Measurements from ENCODE around the gene OIP5.
"Not testable (repeated sequence)": the region's sequence is repeated elsewhere in the genome, so short reads cannot be mapped to it uniquely, and the experiment has no call there.

OIP5 gene

GRCh38 chr15:41320805-41321330, 11.5 kb downstream of the OIP5 start:
- WGBS, result 100% methylated on average over 15 of the region's 39 CpGs
- not testable (repeated sequence) for H3K9me3 ChIP-seq (ENCODE audit: control insufficient read depth, low read length); H2BK120ac ChIP-seq (ENCODE audit: low read depth, low read length); H3K9ac ChIP-seq (ENCODE audit: low read length); H3K14ac ChIP-seq (ENCODE audit: low read length in 2 of 2); H3K36me3 ChIP-seq (ENCODE audit: control insufficient read depth in 1 of 2, insufficient read depth in 2 of 2, low read depth in 1 of 2, low read length in 2 of 2); H4K8ac ChIP-seq (ENCODE audit: low read length); H3K4ac ChIP-seq (ENCODE audit: low read depth in 1 of 2, low read length in 2 of 2); H3K4me3 ChIP-seq (ENCODE audit: insufficient read depth in 1 of 2, low read depth in 1 of 2, low read length in 2 of 2); H4K91ac ChIP-seq (ENCODE audit: low read length); H3K4me2 ChIP-seq (ENCODE audit: low read length, poor library complexity, severe bottlenecking); H3K27ac ChIP-seq (ENCODE audit: low read length, poor library complexity, severe bottlenecking); H3K79me1 ChIP-seq (replicated peaks; ENCODE audit: low read length, poor library complexity, severe bottlenecking); H3K4me1 ChIP-seq (ENCODE audit: control insufficient read depth, insufficient read depth, low read depth, low read length); H3K18ac ChIP-seq (ENCODE audit: low read depth in 1 of 2, low read length in 2 of 2); H2BK12ac ChIP-seq (ENCODE audit: low read length in 2 of 2); H2AFZ ChIP-seq (ENCODE audit: low read depth, low read length); DNase-seq; H3K27me3 ChIP-seq (ENCODE audit: control insufficient read depth in 1 of 2, insufficient read depth in 1 of 2, low read length in 2 of 2); H3K23ac ChIP-seq (ENCODE audit: low read length in 2 of 2); H2AK5ac ChIP-seq (ENCODE audit: low read length, severe bottlenecking); H2BK5ac ChIP-seq (ENCODE audit: low read depth, low read length, poor library complexity, severe bottlenecking); H2BK15ac ChIP-seq (ENCODE audit: low read depth, poor library complexity, severe bottlenecking)

DNA sequence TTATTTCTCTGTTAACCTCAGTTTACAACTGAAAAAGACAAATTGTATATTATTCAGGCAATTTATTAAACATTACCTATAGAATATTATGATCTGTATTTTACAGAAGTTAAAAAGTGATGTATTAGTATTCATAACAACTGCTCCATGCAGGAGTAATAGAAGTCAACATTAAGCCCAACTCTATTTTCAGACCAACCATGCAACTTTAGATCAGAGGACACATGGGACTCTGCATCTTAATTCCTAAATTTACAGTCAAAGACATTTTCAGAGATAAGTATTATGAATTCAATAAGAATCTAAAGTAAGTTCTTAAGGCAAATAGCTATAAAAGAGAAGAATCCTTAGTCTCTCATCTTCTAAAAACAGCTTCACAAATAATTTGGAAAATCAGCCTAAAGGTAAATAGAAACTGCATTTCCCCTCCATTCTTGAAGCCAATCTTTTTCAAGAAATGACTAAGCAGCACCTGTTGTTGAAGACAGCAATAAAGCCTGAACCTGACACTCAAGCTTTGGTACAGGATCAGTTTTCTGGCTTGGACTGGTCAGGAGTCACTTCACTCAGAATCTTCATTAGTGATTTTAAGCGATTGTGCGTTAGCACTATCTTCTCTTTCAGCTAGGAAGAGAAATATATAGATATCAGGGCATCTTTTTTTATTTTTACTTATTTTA, 23.0 kb downstream of the OIP5 start:
- Histone ChIP-seq H3K18ac (ENCODE audit: low read depth in 1 of 2, low read length in 2 of 2) (no peak overlapping the region), H3K4me2 (ENCODE audit: low read length, poor library complexity, severe bottlenecking) (no peak overlapping the region), H3K27me3 (ENCODE audit: control insufficient read depth in 1 of 2, insufficient read depth in 1 of 2, low read length in 2 of 2) (no peaks in the 10 kb centered on the region), H3K14ac (ENCODE audit: low read length in 2 of 2) (no peak overlapping the region), H3K79me1 (replicated peaks; ENCODE audit: low read length, poor library complexity, severe bottlenecking) (peaks cover 3% of the 10 kb centered on the region), H4K91ac (ENCODE audit: low read length) (no peak overlapping the region), H3K36me3 (ENCODE audit: control insufficient read depth in 1 of 2, insufficient read depth in 2 of 2, low read depth in 1 of 2, low read length in 2 of 2) (peaks cover 2 to 35% of the 10 kb centered on the region in 2 experiments), H3K4ac (ENCODE audit: low read depth in 1 of 2, low read length in 2 of 2) (no peak overlapping the region), H3K9me3 (ENCODE audit: control insufficient read depth, low read length) (no peaks in the 10 kb centered on the region), H2BK120ac (ENCODE audit: low read depth, low read length) (no peak overlapping the region), H3K4me1 (ENCODE audit: control insufficient read depth, insufficient read depth, low read depth, low read length) (no peaks in the 10 kb centered on the region), H3K27ac (ENCODE audit: low read length, poor library complexity, severe bottlenecking) (no peak overlapping the region), H2AFZ (ENCODE audit: low read depth, low read length) (no peak overlapping the region), H3K23ac (ENCODE audit: low read length in 2 of 2) (no peak overlapping the region), H3K4me3 (ENCODE audit: insufficient read depth in 1 of 2, low read depth in 1 of 2, low read length in 2 of 2) (no peak overlapping the region), H4K8ac (ENCODE audit: low read length) (no peak overlapping the region), H2AK5ac (ENCODE audit: low read length, severe bottlenecking) (no peak overlapping the region), H2BK15ac (ENCODE audit: low read depth, poor library complexity, severe bottlenecking) (no peak overlapping the region), H3K9ac (ENCODE audit: low read length) (no peak overlapping the region), H2BK12ac (ENCODE audit: low read length in 2 of 2) (no peak overlapping the region), H2BK5ac (ENCODE audit: low read depth, low read length, poor library complexity, severe bottlenecking) (no peak overlapping the region)
- no peak for DNase-seq
- WGBS, result 100% methylated on average over 1 of the region's 2 CpGs

- WGBS, result 89% methylated on average over 5 of the region's 5 CpGs
- no peak overlapping the region for H2BK15ac ChIP-seq (ENCODE audit: low read depth, poor library complexity, severe bottlenecking)
- no peak overlapping the region for H2AK5ac ChIP-seq (ENCODE audit: low read length, severe bottlenecking)
- no peak overlapping the region for H3K23ac ChIP-seq (ENCODE audit: low read length in 2 of 2)
- no peak overlapping the region for H2BK12ac ChIP-seq (ENCODE audit: low read length in 2 of 2)
- H3K36me3 ChIP-seq (ENCODE audit: control insufficient read depth in 1 of 2, insufficient read depth in 2 of 2, low read depth in 1 of 2, low read length in 2 of 2), result peaks cover 2 to 41% of the 10 kb centered on the region in 2 experiments
- no peak overlapping the region for H3K14ac ChIP-seq (ENCODE audit: low read length in 2 of 2)
- no peaks in the 10 kb centered on the region for H3K9me3 ChIP-seq (ENCODE audit: control insufficient read depth, low read length)
- no peak overlapping the region for H2BK5ac ChIP-seq (ENCODE audit: low read depth, low read length, poor library complexity, severe bottlenecking)
- H2AFZ ChIP-seq (ENCODE audit: low read depth, low read length), result no peak overlapping the region
- no peak for DNase-seq
- H4K8ac ChIP-seq (ENCODE audit: low read length), result no peak overlapping the region
- H3K4me1 ChIP-seq (ENCODE audit: control insufficient read depth, insufficient read depth, low read depth, low read length), result no peaks in the 10 kb centered on the region
- peaks cover 3% of the 10 kb centered on the region for H3K79me1 ChIP-seq (replicated peaks; ENCODE audit: low read length, poor library complexity, severe bottlenecking)
- H3K27me3 ChIP-seq (ENCODE audit: control insufficient read depth in 1 of 2, insufficient read depth in 1 of 2, low read length in 2 of 2), result no peaks in the 10 kb centered on the region
- no peak overlapping the region for H3K27ac ChIP-seq (ENCODE audit: low read length, poor library complexity, severe bottlenecking)
- H3K4me2 ChIP-seq (ENCODE audit: low read length, poor library complexity, severe bottlenecking), result no peak overlapping the region
- H3K4ac ChIP-seq (ENCODE audit: low read depth in 1 of 2, low read length in 2 of 2), result no peak overlapping the region
- no peak overlapping the region for H3K9ac ChIP-seq (ENCODE audit: low read length)
- H3K18ac ChIP-seq (ENCODE audit: low read depth in 1 of 2, low read length in 2 of 2), result no peak overlapping the region
- no peak overlapping the region for H4K91ac ChIP-seq (ENCODE audit: low read length)
- H3K4me3 ChIP-seq (ENCODE audit: insufficient read depth in 1 of 2, low read depth in 1 of 2, low read length in 2 of 2), result no peak overlapping the region
- no peak overlapping the region for H2BK120ac ChIP-seq (ENCODE audit: low read depth, low read length)
Observed at GRCh38 chr15:41307679-41308078, 24.7 kb downstream of the OIP5 start.

DNA sequence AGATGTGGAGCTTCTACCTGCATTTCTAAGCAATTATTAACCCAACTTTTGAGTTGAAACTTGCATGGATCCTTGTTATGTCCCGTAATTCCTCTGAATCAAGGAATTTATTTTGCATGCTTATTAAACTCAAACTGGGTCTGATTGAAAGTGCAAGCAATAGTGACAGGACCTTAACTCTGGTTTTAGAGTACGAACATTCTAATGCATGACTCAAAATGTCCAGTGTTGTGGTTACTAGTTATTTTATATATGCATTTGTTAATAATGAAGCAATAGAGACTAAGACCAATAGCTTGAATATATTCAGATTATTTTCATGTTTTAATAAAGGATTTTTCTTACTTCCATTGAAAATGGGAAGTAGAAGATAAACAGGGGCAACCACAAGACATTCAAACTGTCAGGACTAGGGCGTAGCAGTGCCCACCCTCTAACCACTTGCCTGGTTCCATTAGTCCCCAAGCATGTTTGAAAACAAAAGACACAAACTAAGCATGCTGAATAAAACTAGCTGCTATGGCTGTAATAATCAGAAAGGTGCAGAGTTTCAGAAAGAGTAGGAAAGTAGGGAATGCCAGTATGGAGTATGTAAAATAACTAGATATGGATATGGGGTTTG, 28.1 kb downstream of the OIP5 start:
- Histone ChIP-seq H2AFZ (ENCODE audit: low read depth, low read length) (no peak overlapping the region), H3K79me1 (replicated peaks; ENCODE audit: low read length, poor library complexity, severe bottlenecking) (peaks cover 3% of the 10 kb centered on the region), H2BK12ac (ENCODE audit: low read length in 2 of 2) (no peak overlapping the region), H3K27ac (ENCODE audit: low read length, poor library complexity, severe bottlenecking) (no peak overlapping the region), H2AK5ac (ENCODE audit: low read length, severe bottlenecking) (no peak overlapping the region), H2BK15ac (ENCODE audit: low read depth, poor library complexity, severe bottlenecking) (no peak overlapping the region), H4K91ac (ENCODE audit: low read length) (no peak overlapping the region), H3K9me3 (ENCODE audit: control insufficient read depth, low read length) (no peaks in the 10 kb centered on the region), H3K4ac (ENCODE audit: low read depth in 1 of 2, low read length in 2 of 2) (no peak overlapping the region), H3K4me3 (ENCODE audit: insufficient read depth in 1 of 2, low read depth in 1 of 2, low read length in 2 of 2) (no peak overlapping the region), H3K4me2 (ENCODE audit: low read length, poor library complexity, severe bottlenecking) (no peak overlapping the region), H3K23ac (ENCODE audit: low read length in 2 of 2) (no peak overlapping the region), H3K14ac (ENCODE audit: low read length in 2 of 2) (no peak overlapping the region), H3K9ac (ENCODE audit: low read length) (no peak overlapping the region), H3K18ac (ENCODE audit: low read depth in 1 of 2, low read length in 2 of 2) (no peak overlapping the region), H3K27me3 (ENCODE audit: control insufficient read depth in 1 of 2, insufficient read depth in 1 of 2, low read length in 2 of 2) (no peaks in the 10 kb centered on the region), H3K36me3 (ENCODE audit: control insufficient read depth in 1 of 2, insufficient read depth in 2 of 2, low read depth in 1 of 2, low read length in 2 of 2) (peaks cover 2 to 46% of the 10 kb centered on the region in 2 experiments), H4K8ac (ENCODE audit: low read length) (no peak overlapping the region), H2BK5ac (ENCODE audit: low read depth, low read length, poor library complexity, severe bottlenecking) (no peak overlapping the region), H2BK120ac (ENCODE audit: low read depth, low read length) (no peak overlapping the region), H3K4me1 (ENCODE audit: control insufficient read depth, insufficient read depth, low read depth, low read length) (no peaks in the 10 kb centered on the region)
- no peak for DNase-seq
- 96% methylated on average over 3 of the region's 3 CpGs for WGBS

All from mesenchymal stem cell (in vitro differentiated cells and primary cell).